ENCODE measurements around the gene NHERF1.

DNA sequence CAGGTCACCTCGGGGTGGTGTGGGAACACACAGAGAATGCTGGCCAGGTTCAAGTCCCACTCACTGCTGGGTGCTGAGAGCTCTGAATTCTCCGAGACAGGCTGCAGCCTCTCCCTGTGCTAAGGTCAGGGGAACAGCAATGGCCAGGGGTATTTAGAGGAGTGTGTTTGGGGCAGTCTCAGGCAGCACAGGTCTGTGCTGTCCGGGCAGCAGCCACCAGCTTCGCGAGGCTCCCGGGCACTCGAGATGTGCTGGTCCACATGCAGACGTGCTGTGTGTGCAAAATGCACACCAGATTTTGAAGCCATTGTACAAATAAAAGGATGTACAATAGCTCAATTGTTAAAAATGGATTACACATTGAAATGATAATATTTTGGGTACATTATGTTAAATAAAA is 7.1 kb downstream of the NHERF1 start:
- TF ChIP-seq POLR2A (IDR thresholded peaks at IDR 0.05) (no peak), CTCF (IDR thresholded peaks at IDR 0.05) (no peak), POLR2AphosphoS5 (IDR thresholded peaks at IDR 0.05) (no peak)

Data from suprapubic skin (tissue), 4 donors.